A549 (cell line): ENCODE measurements around the gene SYCE3. TPM values are rescaled to one million over a fixed set of nuclear protein-coding genes. Genes with fewer than 3 reads are reported as not detected.
A peak's percentile ranks its signal among the peaks of the same experiment; 100 is the strongest.

ENCODE experiments used
- ATAC-seq, 2 experiments: fragments of 200-7000 bp in 1 of 2; fragments of >200 bp in 1 of 2; cut with Nextera tagmentation in 1 of 2; cut with Tn5 transposase in 1 of 2; 3 replicates each; pipeline versions ENCODE4 v1.8.0 to v1.9.1; 2018 to 2020; ENCODE audit warnings: mild to moderate bottlenecking in 1 of 2, moderate library complexity in 1 of 2
- CTCF ChIA-PET: fragments of 300-600 bp; sonication (Branson Sonifier 250); formaldehyde crosslinking; extraction: SDS; loops from one replicate; lab custom pipeline; 2021; ENCODE audit warnings: antibody characterized with exemption, inconsistent platforms; lab: Yijun Ruan, JAX
- POLR2A ChIA-PET: fragments of 350-600 bp; formaldehyde crosslinking; extraction: SDS; loops from one replicate; lab custom pipeline; 2021; ENCODE audit warnings: antibody characterized with exemption, inconsistent platforms; lab: Yijun Ruan, JAX
- DNase-seq, 2 experiments: peaks; one replicate each; pipeline versions ENCODE4 v3.0.0 to v3.0.0-alpha.2; 2011 to 2016; ENCODE audit warnings: low read depth in 1 of 2, low spot score in 1 of 2
- FAIRE-seq: peaks from 2 replicates; lab custom pipeline; 2011; peaks lifted over from hg19 to GRCh38; lab: Jason Lieb, UNC
- H3K27ac ChIP-seq, 2 experiments: fragments of >200 bp; sonication (Bioruptor Twin); formaldehyde crosslinking; 3 replicates each; pipeline ENCODE4 v1.5.1; 2016 to 2017
- H3K4me1 ChIP-seq: fragments of >200 bp; sonication (Bioruptor Twin); formaldehyde crosslinking; 3 replicates; pipeline ENCODE4 v1.6.1; 2016
- H3K4me2 ChIP-seq: fragments of >200 bp; sonication (Bioruptor Twin); formaldehyde crosslinking; 3 replicates; pipeline ENCODE4 v1.6.1; 2016
- H3K4me3 ChIP-seq: fragments of >200 bp; sonication (Bioruptor Twin); formaldehyde crosslinking; 3 replicates; pipeline ENCODE4 v1.5.1; 2016
- H3K9me3 ChIP-seq: fragments of >200 bp; sonication (Bioruptor Twin); formaldehyde crosslinking; 3 replicates; pipeline ENCODE4 v1.6.1; 2016
- CHD2 ChIP-seq: fragments of 150-350 bp; IDR thresholded peaks from 2 replicates; pipeline ENCODE4 v1.6.1; 2014; ENCODE audit warnings: low read length; ENCODE audit not compliant: partially characterized antibody
- CHD4 ChIP-seq: fragments of 200-600 bp; sonication (generic); IDR thresholded peaks from 2 replicates; pipeline ENCODE4 v1.6.1; 2016; ENCODE audit warnings: antibody characterized with exemption, mild to moderate bottlenecking, borderline replicate concordance
- FOSL2 ChIP-seq, 2 experiments: fragments of 450-650 bp in 1 of 2; fragments of >200 bp in 1 of 2; sonication (Bioruptor Twin) in 1 of 2; formaldehyde crosslinking; IDR thresholded peaks; 2 replicates each; pipeline versions ENCODE4 v1.5.0 to v1.6.1; 2016 to 2020; ENCODE audit warnings: mild to moderate bottlenecking in 1 of 2, moderate library complexity in 1 of 2
- HDAC2 ChIP-seq: fragments of 200-600 bp; sonication (generic); IDR thresholded peaks from 2 replicates; pipeline ENCODE4 v1.6.1; 2016
- JUN ChIP-seq, 2 experiments: fragments of >200 bp; sonication (Bioruptor Twin); formaldehyde crosslinking; IDR thresholded peaks; 2 replicates in 1 of 2; 3 replicates in 1 of 2; pipeline ENCODE4 v1.6.1; 2016 to 2017
- KDM5A ChIP-seq: fragments of 200-600 bp; sonication (generic); IDR thresholded peaks from 2 replicates; pipeline ENCODE4 v1.6.1; 2016; ENCODE audit warnings: antibody characterized with exemption, mild to moderate bottlenecking
- MAFK ChIP-seq: fragments of 450-650 bp; IDR thresholded peaks from 2 replicates; pipeline ENCODE4 v1.6.1; 2014; ENCODE audit not compliant: partially characterized antibody
- MAZ ChIP-seq: fragments of 150-350 bp; IDR thresholded peaks from 2 replicates; pipeline ENCODE4 v1.6.1; 2014; ENCODE audit warnings: antibody characterized with exemption, low read depth, low read length, borderline replicate concordance
- POLR2A ChIP-seq: IDR thresholded peaks from 2 replicates; pipeline ENCODE4 v1.6.1; 2012; ENCODE audit warnings: mild to moderate bottlenecking, low read length
- POLR2AphosphoS2 ChIP-seq: conservative IDR thresholded peaks from 2 replicates; pipeline ENCODE4 v1.6.1; 2012; ENCODE audit warnings: low read length, improper control_type of control experiment, inconsistent platforms
- RAD21 ChIP-seq, 2 experiments: fragments of >200 bp in 1 of 2; sonication (Bioruptor Twin) in 1 of 2; formaldehyde crosslinking in 1 of 2; IDR thresholded peaks in 1 of 2; conservative IDR thresholded peaks in 1 of 2; 2 replicates in 1 of 2; 3 replicates in 1 of 2; pipeline ENCODE4 v1.6.1; 2012 to 2018; ENCODE audit warnings: inconsistent platforms in 1 of 2
- SMC3 ChIP-seq: fragments of >200 bp; sonication (Bioruptor Twin); formaldehyde crosslinking; IDR thresholded peaks from 3 replicates; pipeline ENCODE4 v1.6.1; 2018; ENCODE audit warnings: inconsistent platforms
- WGBS: methylation state at CpG from one replicate; pipeline ENCODE4 v1.1.6; 2017; ENCODE audit errors: missing lambda C conversion rate; 5-methylcytosine and 5-hydroxymethylcytosine counted together
- polyA plus RNA-seq, 4 experiments: library from polyadenylated mRNA; depleted of rRNA in 3 of 4; stranded (reverse); fragments of >200 nt; fragmentation: RNase III in 1 of 4; extraction: RNeasy Plus Mini Kit Qiagen cat#74134 plus additional on column Dnase treatment in 1 of 4; gene quantifications; 2 replicates in 3 of 4; 3 replicates in 1 of 4; pipeline ENCODE4 v1.2.3, GENCODE V29; 2011 to 2017
- TF ChIP-seq, protein P1 (sequence below): IDR thresholded peaks from 2 replicates; pipeline ENCODE4 v1.6.1; 2012
- TF ChIP-seq, protein P2 (sequence below): fragments of 250-450 bp; sonication (Bioruptor Pico); IDR thresholded peaks from 2 replicates; pipeline ENCODE4 v1.5.0; 2020; ENCODE audit warnings: low read depth, mild to moderate bottlenecking, moderate library complexity
- TF ChIP-seq, protein P3 (sequence below): fragments of >200 bp; sonication (Bioruptor Twin); formaldehyde crosslinking; IDR thresholded peaks from 3 replicates; pipeline ENCODE4 v1.6.1; 2016
- TF ChIP-seq, protein P4 (sequence below): fragments of 250-450 bp; sonication (Bioruptor Pico); IDR thresholded peaks from 2 replicates; pipeline ENCODE4 v1.5.0; 2021; ENCODE audit warnings: mild to moderate bottlenecking, moderate library complexity, borderline replicate concordance
- TF ChIP-seq, protein P5 (sequence below): fragments of 150-350 bp; IDR thresholded peaks from 2 replicates; pipeline ENCODE4 v1.6.1; 2014; ENCODE audit warnings: low read depth, mild to moderate bottlenecking, low read length
- TF ChIP-seq, protein P6 (sequence below): fragments of 200-600 bp; sonication (generic); IDR thresholded peaks from 2 replicates; pipeline ENCODE4 v1.6.1; 2016; ENCODE audit warnings: antibody characterized with exemption, mild to moderate bottlenecking, moderate library complexity

Gene SYCE3
- polyA plus RNA-seq, 2 of the 4 experiments (the other 2 are of a cell fraction): 0.45 to 0.59 TPM

DNA sequence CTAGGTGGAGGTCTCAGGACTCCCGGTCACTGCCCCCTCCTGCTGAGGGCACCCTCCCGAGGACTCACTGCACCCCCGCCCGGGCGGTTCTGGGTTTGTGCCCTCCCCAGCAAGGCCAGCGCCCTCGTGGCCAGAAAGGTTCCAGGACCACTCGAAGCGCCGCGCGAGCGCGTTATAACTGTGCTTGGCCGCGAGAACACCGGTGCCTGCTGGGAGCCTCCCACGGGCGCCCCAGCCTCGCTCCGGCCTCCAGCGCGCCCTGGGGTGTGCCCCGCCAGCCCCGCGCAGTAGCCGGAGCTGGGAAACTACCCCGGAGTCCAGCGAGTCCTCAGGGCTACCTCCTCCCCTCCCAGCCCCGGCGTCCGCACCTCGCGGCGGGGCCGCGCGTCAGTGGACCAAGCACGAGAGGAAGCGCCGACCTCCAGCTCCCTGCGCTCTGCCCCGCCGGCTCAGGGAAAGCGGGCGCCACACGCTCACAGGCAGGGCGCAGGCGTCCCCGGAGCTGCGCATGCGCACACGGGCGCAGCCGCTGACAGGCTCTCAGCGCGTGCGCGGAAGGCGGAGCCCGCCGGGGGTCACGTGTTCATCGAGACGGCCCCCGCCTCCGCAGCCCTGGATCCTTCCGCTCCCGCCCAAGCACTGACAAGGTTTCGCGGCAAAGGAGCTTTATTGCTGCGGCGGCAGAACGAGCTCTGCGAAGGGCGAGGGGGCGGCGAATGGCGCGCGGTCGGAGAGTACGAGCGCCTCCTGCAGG lies 37.4 kb downstream of the SYCE3 start, which contains the start of gene SCO2 (continued):
- TF ChIP-seq FOSL2 (IDR thresholded peaks at IDR 0.05): no peak
- TF ChIP-seq FOSL2 (CRISPR knock-in tag; IDR thresholded peaks at IDR 0.05): 0 out of 2 replicates have a peak, but pooled peaks have one; percentile 4
- peak; percentile 93 for TF ChIP-seq MAFK
- TF ChIP-seq, protein P1, sequence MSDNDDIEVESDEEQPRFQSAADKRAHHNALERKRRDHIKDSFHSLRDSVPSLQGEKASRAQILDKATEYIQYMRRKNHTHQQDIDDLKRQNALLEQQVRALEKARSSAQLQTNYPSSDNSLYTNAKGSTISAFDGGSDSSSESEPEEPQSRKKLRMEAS: peak; percentile 44; the same call in 1 of the 2 replicates
- TF ChIP-seq HDAC2: no peak
- TF ChIP-seq, protein P2, sequence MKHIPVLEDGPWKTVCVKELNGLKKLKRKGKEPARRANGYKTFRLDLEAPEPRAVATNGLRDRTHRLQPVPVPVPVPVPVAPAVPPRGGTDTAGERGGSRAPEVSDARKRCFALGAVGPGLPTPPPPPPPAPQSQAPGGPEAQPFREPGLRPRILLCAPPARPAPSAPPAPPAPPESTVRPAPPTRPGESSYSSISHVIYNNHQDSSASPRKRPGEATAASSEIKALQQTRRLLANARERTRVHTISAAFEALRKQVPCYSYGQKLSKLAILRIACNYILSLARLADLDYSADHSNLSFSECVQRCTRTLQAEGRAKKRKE (CRISPR knock-in tag): no peak
- TF ChIP-seq KDM5A: no peak
- TF ChIP-seq, protein P3, sequence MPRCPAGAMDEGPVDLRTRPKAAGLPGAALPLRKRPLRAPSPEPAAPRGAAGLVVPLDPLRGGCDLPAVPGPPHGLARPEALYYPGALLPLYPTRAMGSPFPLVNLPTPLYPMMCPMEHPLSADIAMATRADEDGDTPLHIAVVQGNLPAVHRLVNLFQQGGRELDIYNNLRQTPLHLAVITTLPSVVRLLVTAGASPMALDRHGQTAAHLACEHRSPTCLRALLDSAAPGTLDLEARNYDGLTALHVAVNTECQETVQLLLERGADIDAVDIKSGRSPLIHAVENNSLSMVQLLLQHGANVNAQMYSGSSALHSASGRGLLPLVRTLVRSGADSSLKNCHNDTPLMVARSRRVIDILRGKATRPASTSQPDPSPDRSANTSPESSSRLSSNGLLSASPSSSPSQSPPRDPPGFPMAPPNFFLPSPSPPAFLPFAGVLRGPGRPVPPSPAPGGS: peak; percentile 39; the same call in 1 of the 3 replicates
- TF ChIP-seq POLR2A: peak; percentile 64
- peak in 1 of 2 experiments; percentile 56; a peak in 2 of 5 replicates for TF ChIP-seq JUN (IDR thresholded peaks at IDR 0.05)

DNA sequence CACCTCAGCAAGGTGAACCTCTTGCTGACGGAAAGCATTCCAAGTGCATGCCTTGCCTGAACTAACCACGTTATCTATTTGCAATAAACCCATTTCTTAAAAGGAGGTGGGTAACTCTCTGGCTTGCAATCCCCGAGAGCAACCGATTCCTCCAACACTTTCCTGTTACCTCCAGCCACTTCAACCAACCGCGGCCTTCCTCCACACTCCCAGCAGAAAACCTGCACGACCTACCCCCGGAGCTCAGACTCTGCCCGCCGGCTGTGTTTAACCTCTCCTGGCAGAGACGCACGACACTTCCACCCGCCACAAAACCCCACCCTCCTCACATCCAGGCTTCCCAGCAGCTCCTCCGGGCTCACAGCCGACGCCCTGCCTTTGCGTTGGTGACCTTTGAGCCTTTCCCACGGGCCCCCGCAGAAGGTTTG lies 38.0 kb downstream of the SYCE3 start:
- FAIRE-seq: no peak
- 16% methylated on average over 13 of the region's 19 CpGs for WGBS

DNA sequence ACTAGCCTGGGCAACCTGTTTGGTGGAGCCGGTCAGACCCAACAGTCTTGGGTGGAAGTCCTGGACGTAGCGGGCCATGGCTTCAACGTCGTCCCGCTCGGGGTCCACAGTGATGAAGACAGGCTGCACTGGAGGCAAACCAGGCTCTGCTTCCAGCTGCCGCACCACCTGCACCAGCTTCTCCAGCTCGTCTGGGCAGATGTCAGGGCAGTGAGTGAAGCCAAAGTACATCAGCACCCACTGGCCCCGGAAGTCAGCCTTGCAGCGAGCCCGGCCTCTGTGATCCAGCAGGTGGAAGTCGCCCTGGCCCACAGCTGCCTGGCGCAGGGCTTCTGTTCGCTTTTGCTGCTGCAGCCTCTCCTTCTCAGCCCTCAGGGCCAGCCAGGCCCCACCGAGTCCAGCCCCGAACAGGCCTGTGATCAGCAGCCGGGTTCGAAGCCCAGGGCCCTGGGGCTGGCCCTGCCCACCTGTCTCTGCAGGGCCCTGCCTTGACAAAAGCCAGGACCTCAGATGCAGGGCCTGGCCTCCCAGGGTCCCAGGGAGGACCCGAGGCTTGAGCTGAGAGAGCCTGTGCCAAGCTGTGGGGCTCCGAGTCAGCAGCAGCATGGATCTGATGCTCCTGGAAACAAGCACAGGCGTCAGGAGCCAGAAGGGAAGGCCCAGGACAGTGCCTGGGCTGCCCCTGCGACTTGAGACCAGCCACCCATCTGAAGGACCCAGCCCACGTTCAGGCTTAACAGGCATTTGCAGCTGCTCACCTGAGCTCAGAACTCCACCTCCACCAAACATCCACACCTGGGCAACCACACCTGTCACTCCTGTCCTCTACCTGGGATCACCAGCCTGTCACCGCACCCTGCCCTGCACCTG lies 38.7 kb downstream of the SYCE3 start:
- DNase-seq: no peak
- ChIA-PET CTCF (interaction anchor here (1.2 to 2.7 kb wide), 6 partner anchors 9 to 97 kb away, joined by 3 to 31 read pairs (median 18); partner anchors contain the start of genes LMF2, NCAPH2 and SYCE3), POLR2A (interaction anchor here (2.8 kb wide), 1 partner anchor 16 kb away, joined by 36 read pairs; the partner anchor contains the start of genes LMF2 and NCAPH2)
- ATAC-seq: no peak
- H3K4me2 ChIP-seq: peak overlapping the region; percentile 96
- peaks cover 14% of the 10 kb centered on the region for H3K4me1 ChIP-seq
- H3K27ac ChIP-seq: peak overlapping the region; percentile 92 to 99; a peak in 4 of 6 replicates
- 90% methylated on average over 11 of the region's 25 CpGs for WGBS
- no peaks in the 10 kb centered on the region for H3K9me3 ChIP-seq
- no peak for FAIRE-seq
- peak overlapping the region; percentile 70 for H3K4me3 ChIP-seq
- TF ChIP-seq MAZ: no peak
- TF ChIP-seq, protein P4, sequence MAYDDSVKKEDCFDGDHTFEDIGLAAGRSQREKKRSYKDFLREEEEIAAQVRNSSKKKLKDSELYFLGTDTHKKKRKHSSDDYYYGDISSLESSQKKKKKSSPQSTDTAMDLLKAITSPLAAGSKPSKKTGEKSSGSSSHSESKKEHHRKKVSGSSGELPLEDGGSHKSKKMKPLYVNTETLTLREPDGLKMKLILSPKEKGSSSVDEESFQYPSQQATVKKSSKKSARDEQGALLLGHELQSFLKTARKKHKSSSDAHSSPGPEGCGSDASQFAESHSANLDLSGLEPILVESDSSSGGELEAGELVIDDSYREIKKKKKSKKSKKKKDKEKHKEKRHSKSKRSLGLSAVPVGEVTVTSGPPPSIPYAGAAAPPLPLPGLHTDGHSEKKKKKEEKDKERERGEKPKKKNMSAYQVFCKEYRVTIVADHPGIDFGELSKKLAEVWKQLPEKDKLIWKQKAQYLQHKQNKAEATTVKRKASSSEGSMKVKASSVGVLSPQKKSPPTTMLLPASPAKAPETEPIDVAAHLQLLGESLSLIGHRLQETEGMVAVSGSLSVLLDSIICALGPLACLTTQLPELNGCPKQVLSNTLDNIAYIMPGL (CRISPR knock-in tag): no peak
- TF ChIP-seq JUN (IDR thresholded peaks at IDR 0.05): no peak
- TF ChIP-seq MAFK: no peak
- TF ChIP-seq CHD4: no peak
- no peak for TF ChIP-seq POLR2AphosphoS2
- no peak for TF ChIP-seq SMC3
- no peak for TF ChIP-seq HDAC2
- TF ChIP-seq, protein P5, sequence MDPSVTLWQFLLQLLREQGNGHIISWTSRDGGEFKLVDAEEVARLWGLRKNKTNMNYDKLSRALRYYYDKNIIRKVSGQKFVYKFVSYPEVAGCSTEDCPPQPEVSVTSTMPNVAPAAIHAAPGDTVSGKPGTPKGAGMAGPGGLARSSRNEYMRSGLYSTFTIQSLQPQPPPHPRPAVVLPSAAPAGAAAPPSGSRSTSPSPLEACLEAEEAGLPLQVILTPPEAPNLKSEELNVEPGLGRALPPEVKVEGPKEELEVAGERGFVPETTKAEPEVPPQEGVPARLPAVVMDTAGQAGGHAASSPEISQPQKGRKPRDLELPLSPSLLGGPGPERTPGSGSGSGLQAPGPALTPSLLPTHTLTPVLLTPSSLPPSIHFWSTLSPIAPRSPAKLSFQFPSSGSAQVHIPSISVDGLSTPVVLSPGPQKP: no peak

More for the DNA sequence above, 38.0 kb downstream of the SYCE3 start:
- DNase-seq (no peak), ATAC-seq (no peak)
- POLR2A ChIA-PET: interaction anchor here (2.8 kb wide), 1 partner anchor 17 kb away, joined by 36 read pairs; the partner anchor contains the start of genes LMF2 and NCAPH2
- Histone ChIP-seq H3K4me2 (peak overlapping the region; percentile 96), H3K9me3 (no peaks in the 10 kb centered on the region), H3K4me3 (peak overlapping the region; percentile 70), H3K27ac (peak overlapping the region; percentile 92 to 99), H3K4me1 (peaks cover 20% of the 10 kb centered on the region)
- CTCF ChIA-PET: interaction anchor here (0.9 to 2.7 kb wide), 9 partner anchors 10 to 96 kb away, joined by 3 to 31 read pairs (median 6); partner anchors contain the start of genes LMF2, NCAPH2 and SYCE3
- no peak for TF ChIP-seq RAD21 (conservative IDR thresholded peaks at IDR 0.05 in 1 of 2, IDR thresholded peaks at IDR 0.05 in 1 of 2)
- TF ChIP-seq, protein P6, sequence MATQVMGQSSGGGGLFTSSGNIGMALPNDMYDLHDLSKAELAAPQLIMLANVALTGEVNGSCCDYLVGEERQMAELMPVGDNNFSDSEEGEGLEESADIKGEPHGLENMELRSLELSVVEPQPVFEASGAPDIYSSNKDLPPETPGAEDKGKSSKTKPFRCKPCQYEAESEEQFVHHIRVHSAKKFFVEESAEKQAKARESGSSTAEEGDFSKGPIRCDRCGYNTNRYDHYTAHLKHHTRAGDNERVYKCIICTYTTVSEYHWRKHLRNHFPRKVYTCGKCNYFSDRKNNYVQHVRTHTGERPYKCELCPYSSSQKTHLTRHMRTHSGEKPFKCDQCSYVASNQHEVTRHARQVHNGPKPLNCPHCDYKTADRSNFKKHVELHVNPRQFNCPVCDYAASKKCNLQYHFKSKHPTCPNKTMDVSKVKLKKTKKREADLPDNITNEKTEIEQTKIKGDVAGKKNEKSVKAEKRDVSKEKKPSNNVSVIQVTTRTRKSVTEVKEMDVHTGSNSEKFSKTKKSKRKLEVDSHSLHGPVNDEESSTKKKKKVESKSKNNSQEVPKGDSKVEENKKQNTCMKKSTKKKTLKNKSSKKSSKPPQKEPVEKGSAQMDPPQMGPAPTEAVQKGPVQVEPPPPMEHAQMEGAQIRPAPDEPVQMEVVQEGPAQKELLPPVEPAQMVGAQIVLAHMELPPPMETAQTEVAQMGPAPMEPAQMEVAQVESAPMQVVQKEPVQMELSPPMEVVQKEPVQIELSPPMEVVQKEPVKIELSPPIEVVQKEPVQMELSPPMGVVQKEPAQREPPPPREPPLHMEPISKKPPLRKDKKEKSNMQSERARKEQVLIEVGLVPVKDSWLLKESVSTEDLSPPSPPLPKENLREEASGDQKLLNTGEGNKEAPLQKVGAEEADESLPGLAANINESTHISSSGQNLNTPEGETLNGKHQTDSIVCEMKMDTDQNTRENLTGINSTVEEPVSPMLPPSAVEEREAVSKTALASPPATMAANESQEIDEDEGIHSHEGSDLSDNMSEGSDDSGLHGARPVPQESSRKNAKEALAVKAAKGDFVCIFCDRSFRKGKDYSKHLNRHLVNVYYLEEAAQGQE: no peak
- no peak for TF ChIP-seq CHD2
